HEK293 (cell line): Measurements from ENCODE around the gene KRABD2.
A peak's percentile ranks its signal among the peaks of the same experiment; 100 is the strongest.

Experiments used
- CTCF ChIA-PET: fragments of 350-600 bp; formaldehyde crosslinking; extraction: SDS; loops from one replicate; lab custom pipeline; 2021; ENCODE audit warnings: antibody characterized with exemption; lab: Yijun Ruan, JAX
- POLR2A ChIA-PET: fragments of 300-600 bp; formaldehyde crosslinking; extraction: SDS; loops from one replicate; lab custom pipeline; 2020; ENCODE audit warnings: antibody characterized with exemption, inconsistent platforms; lab: Yijun Ruan, JAX
- H3K27ac ChIP-seq: fragments of 200-500 bp; sonication (Bioruptor generic); 2 replicates; pipeline ENCODE4 v1.5.1; 2014; ENCODE audit warnings: low read depth, low read length, control low read depth, inconsistent platforms; ENCODE audit errors: extremely low read depth
- H3K36me3 ChIP-seq, 2 experiments: fragments of 200-500 bp in 1 of 2; sonication (Bioruptor generic) in 1 of 2; 1 replicate in 1 of 2; 2 replicates in 1 of 2; pipeline ENCODE4 v1.5.1; 2014 to 2017; ENCODE audit warnings: inconsistent platforms in 2 of 2, low read length in 2 of 2; ENCODE audit not compliant: control insufficient read depth in 2 of 2, insufficient read depth in 1 of 2
- H3K4me1 ChIP-seq: fragments of 200-500 bp; sonication (Bioruptor generic); 2 replicates; pipeline ENCODE4 v1.5.1; 2014; ENCODE audit warnings: mild to moderate bottlenecking, low read length, inconsistent platforms; ENCODE audit not compliant: control insufficient read depth, insufficient read depth
- H3K4me3 ChIP-seq: 2 replicates; pipeline ENCODE4 v1.5.1; 2011; ENCODE audit warnings: low read depth, mild to moderate bottlenecking, control low read depth, low read length, moderate library complexity
- H3K9me3 ChIP-seq: fragments of 200-500 bp; sonication (Bioruptor generic); 2 replicates; pipeline ENCODE4 v1.5.1; 2014; ENCODE audit warnings: low read depth, low read length, inconsistent platforms; ENCODE audit not compliant: control insufficient read depth, insufficient read depth
- BCL11A ChIP-seq: fragments of 450-650 bp; formaldehyde crosslinking; IDR thresholded peaks from 2 replicates; pipeline ENCODE4 v1.5.1; 2016; ENCODE audit warnings: low read depth, missing biosample characterization, missing genetic modification characterization
- GLIS1 ChIP-seq: fragments of 450-650 bp; formaldehyde crosslinking; IDR thresholded peaks from 2 replicates; pipeline ENCODE4 v1.5.1; 2016; ENCODE audit warnings: missing biosample characterization, missing genetic modification characterization
- GLIS2 ChIP-seq: fragments of 450-650 bp; formaldehyde crosslinking; IDR thresholded peaks from 2 replicates; pipeline ENCODE4 v1.5.1; 2016; ENCODE audit warnings: missing biosample characterization, missing genetic modification characterization
- KLF17 ChIP-seq: fragments of 450-650 bp; formaldehyde crosslinking; IDR thresholded peaks from 2 replicates; pipeline ENCODE4 v1.5.1; 2016; ENCODE audit warnings: missing biosample characterization, missing genetic modification characterization
- OSR2 ChIP-seq: fragments of 450-650 bp; formaldehyde crosslinking; IDR thresholded peaks from 2 replicates; pipeline ENCODE4 v1.5.1; 2016; ENCODE audit warnings: missing biosample characterization, missing genetic modification characterization
- PATZ1 ChIP-seq: fragments of 450-650 bp; formaldehyde crosslinking; IDR thresholded peaks from 2 replicates; pipeline ENCODE4 v1.5.1; 2016; ENCODE audit warnings: missing biosample characterization, missing genetic modification characterization
- PRDM10 ChIP-seq: fragments of 450-650 bp; formaldehyde crosslinking; IDR thresholded peaks from 2 replicates; pipeline ENCODE4 v1.5.1; 2016; ENCODE audit warnings: missing biosample characterization, missing genetic modification characterization
- RBAK ChIP-seq: fragments of 450-650 bp; formaldehyde crosslinking; IDR thresholded peaks from 2 replicates; pipeline ENCODE4 v1.5.1; 2016; ENCODE audit warnings: missing biosample characterization, missing genetic modification characterization
- SP7 ChIP-seq: fragments of 450-650 bp; formaldehyde crosslinking; IDR thresholded peaks from 2 replicates; pipeline ENCODE4 v1.5.1; 2016; ENCODE audit warnings: missing biosample characterization, missing genetic modification characterization
- ZBTB17 ChIP-seq: fragments of 450-650 bp; formaldehyde crosslinking; IDR thresholded peaks from 2 replicates; pipeline ENCODE4 v1.5.1; 2016; ENCODE audit warnings: missing biosample characterization, missing genetic modification characterization
- ZNF146 ChIP-seq: fragments of 450-650 bp; formaldehyde crosslinking; IDR thresholded peaks from 2 replicates; pipeline ENCODE4 v1.5.1; 2016; ENCODE audit warnings: missing biosample characterization, missing genetic modification characterization
- ZNF18 ChIP-seq: fragments of 450-650 bp; formaldehyde crosslinking; IDR thresholded peaks from 2 replicates; pipeline ENCODE4 v1.5.1; 2016; ENCODE audit warnings: missing biosample characterization, missing genetic modification characterization
- ZNF211 ChIP-seq: fragments of 450-650 bp; formaldehyde crosslinking; IDR thresholded peaks from 2 replicates; pipeline ENCODE4 v1.5.1; 2016; ENCODE audit warnings: low read depth, missing biosample characterization, missing genetic modification characterization
- ZNF221 ChIP-seq: fragments of 450-650 bp; formaldehyde crosslinking; IDR thresholded peaks from 2 replicates; pipeline ENCODE4 v1.5.1; 2017; ENCODE audit warnings: missing biosample characterization, missing genetic modification characterization, borderline replicate concordance
- ZNF354C ChIP-seq: fragments of 450-650 bp; formaldehyde crosslinking; IDR thresholded peaks from 2 replicates; pipeline ENCODE4 v1.5.1; 2016; ENCODE audit warnings: missing biosample characterization, missing genetic modification characterization, low read depth, borderline replicate concordance
- ZNF366 ChIP-seq: fragments of 450-650 bp; formaldehyde crosslinking; conservative IDR thresholded peaks from 2 replicates; pipeline ENCODE4 v1.5.1; 2016; ENCODE audit warnings: missing biosample characterization, missing genetic modification characterization
- ZNF37A ChIP-seq: fragments of 450-650 bp; IDR thresholded peaks from 2 replicates; pipeline ENCODE4 v1.5.1; 2018; ENCODE audit warnings: missing biosample characterization, missing genetic modification characterization
- ZNF548 ChIP-seq: fragments of 450-650 bp; formaldehyde crosslinking; IDR thresholded peaks from 2 replicates; pipeline ENCODE4 v1.5.1; 2016; ENCODE audit warnings: missing biosample characterization, missing genetic modification characterization
- ZNF629 ChIP-seq: fragments of 450-650 bp; formaldehyde crosslinking; IDR thresholded peaks from 2 replicates; pipeline ENCODE4 v1.5.1; 2017; ENCODE audit warnings: missing biosample characterization, missing genetic modification characterization
- ZNF639 ChIP-seq: fragments of 450-650 bp; formaldehyde crosslinking; IDR thresholded peaks from 2 replicates; pipeline ENCODE4 v1.5.1; 2016; ENCODE audit warnings: missing biosample characterization, missing genetic modification characterization
- ZNF664 ChIP-seq: fragments of 450-650 bp; formaldehyde crosslinking; IDR thresholded peaks from 2 replicates; pipeline ENCODE4 v1.5.1; 2016; ENCODE audit warnings: missing biosample characterization, missing genetic modification characterization
- ZNF747 ChIP-seq: fragments of 450-650 bp; formaldehyde crosslinking; IDR thresholded peaks from 2 replicates; pipeline ENCODE4 v1.5.1; 2016; ENCODE audit warnings: missing biosample characterization, missing genetic modification characterization
- ZSCAN18 ChIP-seq: fragments of 450-650 bp; formaldehyde crosslinking; IDR thresholded peaks from 2 replicates; pipeline ENCODE4 v1.5.1; 2016; ENCODE audit warnings: missing biosample characterization, missing genetic modification characterization
- ZSCAN23 ChIP-seq: fragments of 450-650 bp; formaldehyde crosslinking; IDR thresholded peaks from 2 replicates; pipeline ENCODE4 v1.5.1; 2016; ENCODE audit warnings: missing biosample characterization, missing genetic modification characterization

The KRABD2 gene

GRCh38 chr17:8413328-8413727, 36.8 kb upstream of the KRABD2 start:
- Histone ChIP-seq H3K36me3 (no peaks in the 10 kb centered on the region), H3K4me1 (no peaks in the 10 kb centered on the region), H3K9me3 (no peaks in the 10 kb centered on the region), H3K27ac (no peak overlapping the region), H3K4me3 (no peak overlapping the region)
- TF ChIP-seq ZNF146 (tag by site-specific recombination) (no peak), GLIS1 (tag by site-specific recombination) (no peak), ZNF37A (tag by site-specific recombination) (no peak), ZNF664 (no peak), ZNF221 (tag by site-specific recombination) (no peak), ZBTB17 (tag by site-specific recombination) (no peak), BCL11A (tag by site-specific recombination) (no peak)
- POLR2A ChIA-PET = interaction anchor here (1.7 kb wide), 1 partner anchor 22 kb away, joined by 4 read pairs; the partner anchor contains the start of gene NDEL1
- CTCF ChIA-PET = interaction anchor here (1.0 to 1.8 kb wide), 3 partner anchors 22 to 372 kb away, joined by 3 to 6 read pairs (median 4); partner anchors contain the start of gene NDEL1

- no peaks in the 10 kb centered on the region for H3K9me3 ChIP-seq
- CTCF ChIA-PET = interaction anchor here (1.5 to 1.8 kb wide), 3 partner anchors 23 to 373 kb away, joined by 4 to 6 read pairs (median 4); partner anchors contain the start of gene NDEL1
- POLR2A ChIA-PET = interaction anchor here (1.7 kb wide), 1 partner anchor 24 kb away, joined by 4 read pairs; the partner anchor contains the start of gene NDEL1
- TF ChIP-seq ZNF639 (tag by site-specific recombination) (peak; percentile 47; the same call in 1 of the 2 replicates), OSR2 (peak; percentile 59), ZSCAN23 (tag by site-specific recombination) (no peak), ZNF548 (tag by site-specific recombination) (no peak), ZSCAN18 (tag by site-specific recombination) (no peak), ZNF18 (tag by site-specific recombination) (no peak), RBAK (tag by site-specific recombination) (no peak), SP7 (tag by site-specific recombination) (0 out of 2 replicates have a peak, but pooled peaks have one; percentile 16), ZNF211 (tag by site-specific recombination) (no peak), ZNF747 (tag by site-specific recombination) (no peak), GLIS2 (tag by site-specific recombination) (0 out of 2 replicates have a peak, but pooled peaks have one; percentile 19), ZNF629 (tag by site-specific recombination) (peak; percentile 90), ZNF664 (peak; percentile 78), PRDM10 (peak; percentile 43; the same call in 1 of the 2 replicates), PATZ1 (tag by site-specific recombination) (peak; percentile 29; the same call in 1 of the 2 replicates), ZNF354C (tag by site-specific recombination) (no peak), ZNF366 (tag by site-specific recombination) (0 out of 2 replicates have a peak, but pooled peaks have one; percentile 24), KLF17 (tag by site-specific recombination) (peak; percentile 53; the same call in 1 of the 2 replicates)
Observed at GRCh38 chr17:8412089-8412488, 35.6 kb upstream of the KRABD2 start.

More at GRCh38 chr17:8412089-8412488, 35.6 kb upstream of the KRABD2 start:
- Histone ChIP-seq H3K4me3 (no peak overlapping the region), H3K4me1 (no peaks in the 10 kb centered on the region), H3K36me3 (no peaks in the 10 kb centered on the region), H3K27ac (no peak overlapping the region)
